ENCODE results near the gene INSIG1. TPM values are rescaled to one million over a fixed set of nuclear protein-coding genes. Genes with fewer than 3 reads are reported as not detected.

INSIG1 gene
- total RNA-seq, 4 donors from 2014 or later, result 24.7 to 77.6 (median 64.6) TPM

- Histone ChIP-seq H3K27ac (no peak overlapping the region), H3K36me3 (no peaks in the 10 kb centered on the region), H3K4me3 (no peak overlapping the region), H3K4me1 (no peaks in the 10 kb centered on the region), H3K9me3 (no peaks in the 10 kb centered on the region), H3K27me3 (peaks cover 0 to 87% (median 0%) of the 10 kb centered on the region in 4 donors)
- no peak for DNase-seq
- intact Hi-C loops (cut with DNase I), result no loop called here
- WGBS, 2 donors, result 57 to 91% methylated on average over 4 to 6 of the region's 8 CpGs
- TF ChIP-seq, protein P1, sequence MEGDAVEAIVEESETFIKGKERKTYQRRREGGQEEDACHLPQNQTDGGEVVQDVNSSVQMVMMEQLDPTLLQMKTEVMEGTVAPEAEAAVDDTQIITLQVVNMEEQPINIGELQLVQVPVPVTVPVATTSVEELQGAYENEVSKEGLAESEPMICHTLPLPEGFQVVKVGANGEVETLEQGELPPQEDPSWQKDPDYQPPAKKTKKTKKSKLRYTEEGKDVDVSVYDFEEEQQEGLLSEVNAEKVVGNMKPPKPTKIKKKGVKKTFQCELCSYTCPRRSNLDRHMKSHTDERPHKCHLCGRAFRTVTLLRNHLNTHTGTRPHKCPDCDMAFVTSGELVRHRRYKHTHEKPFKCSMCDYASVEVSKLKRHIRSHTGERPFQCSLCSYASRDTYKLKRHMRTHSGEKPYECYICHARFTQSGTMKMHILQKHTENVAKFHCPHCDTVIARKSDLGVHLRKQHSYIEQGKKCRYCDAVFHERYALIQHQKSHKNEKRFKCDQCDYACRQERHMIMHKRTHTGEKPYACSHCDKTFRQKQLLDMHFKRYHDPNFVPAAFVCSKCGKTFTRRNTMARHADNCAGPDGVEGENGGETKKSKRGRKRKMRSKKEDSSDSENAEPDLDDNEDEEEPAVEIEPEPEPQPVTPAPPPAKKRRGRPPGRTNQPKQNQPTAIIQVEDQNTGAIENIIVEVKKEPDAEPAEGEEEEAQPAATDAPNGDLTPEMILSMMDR (IDR thresholded peaks at IDR 0.05), result no peak
- TF ChIP-seq POLR2A (IDR thresholded peaks at IDR 0.05), result no peak
Measured at GRCh38 chr7:155355745-155356144, 58.1 kb downstream of the INSIG1 start.

DNA sequence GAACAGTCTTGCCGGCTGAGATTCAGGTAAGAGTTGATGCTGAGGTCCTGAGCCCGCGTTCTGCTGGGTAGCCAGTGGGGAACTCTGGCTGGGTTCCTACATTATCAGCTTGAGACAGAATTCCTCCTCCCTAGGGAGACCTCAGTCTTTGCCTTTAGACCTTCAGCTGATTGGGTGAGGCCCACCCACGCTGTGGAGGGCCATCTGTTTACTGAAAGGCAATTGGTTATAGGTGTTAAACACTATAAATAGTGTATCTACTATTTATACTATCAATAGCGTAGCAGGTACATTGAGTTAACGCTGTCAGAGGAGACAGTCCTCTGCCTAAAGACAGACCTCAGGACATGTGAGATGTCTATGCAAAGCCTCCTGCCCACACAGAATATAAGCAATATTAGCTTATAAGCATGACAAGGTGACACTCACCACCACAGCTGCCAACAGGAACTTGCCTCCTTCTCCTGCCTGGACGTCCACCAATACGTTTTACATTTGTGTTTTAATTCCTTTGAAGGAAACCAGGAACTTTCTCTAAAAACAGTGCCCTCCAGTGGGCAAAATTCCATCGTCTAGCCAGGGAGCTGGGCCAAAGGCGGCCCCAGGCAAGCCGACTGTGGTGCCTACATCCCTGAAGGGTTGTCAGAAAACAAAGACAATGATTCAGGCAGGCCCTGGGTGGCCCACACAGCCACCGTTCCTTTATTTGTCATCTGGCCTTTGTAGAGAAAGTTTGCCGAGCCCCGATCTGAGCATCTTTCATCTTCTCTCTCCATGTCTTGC, 58.8 kb downstream of the INSIG1 start:
- DNase-seq, result no peak
- Histone ChIP-seq H3K4me1 (no peaks in the 10 kb centered on the region), H3K36me3 (no peaks in the 10 kb centered on the region), H3K4me3 (no peak overlapping the region), H3K27me3 (peaks cover 0 to 87% (median 0%) of the 10 kb centered on the region in 4 donors), H3K27ac (no peak overlapping the region), H3K9me3 (no peaks in the 10 kb centered on the region)
- TF ChIP-seq POLR2A (IDR thresholded peaks at IDR 0.05), result no peak
- TF ChIP-seq, protein P1 (IDR thresholded peaks at IDR 0.05), result peak in 2 of 6 experiments; percentile 7 to 20
- intact Hi-C loops (cut with DNase I), result no loop called here
- 40 to 42% methylated on average over 14 of the region's 14 CpGs for WGBS, 2 donors

- H3K9me3 ChIP-seq, result no peaks in the 10 kb centered on the region
- DNase-seq, result no peak
- peaks cover 0 to 87% (median 0%) of the 10 kb centered on the region in 4 donors for H3K27me3 ChIP-seq
- intact Hi-C loops (cut with DNase I), result no loop called here
- H3K4me3 ChIP-seq, result no peak overlapping the region
- no peaks in the 10 kb centered on the region for H3K36me3 ChIP-seq
- no peaks in the 10 kb centered on the region for H3K4me1 ChIP-seq
- no peak overlapping the region for H3K27ac ChIP-seq
- TF ChIP-seq, protein P1 (IDR thresholded peaks at IDR 0.05), result no peak
- no peak for TF ChIP-seq POLR2A (IDR thresholded peaks at IDR 0.05)
- WGBS, 2 donors, result 3 to 42% methylated on average over 4 to 14 of the region's 14 CpGs
Measured at GRCh38 chr7:155357573-155358041, 59.9 kb downstream of the INSIG1 start.

- peaks cover 0 to 89% (median 0%) of the 10 kb centered on the region in 4 donors for H3K27me3 ChIP-seq
Measured at GRCh38 chr7:155358066-155358947, 60.6 kb downstream of the INSIG1 start.

More at GRCh38 chr7:155358066-155358947, 60.6 kb downstream of the INSIG1 start:
- no peak overlapping the region for H3K27ac ChIP-seq
- 24 to 34% methylated on average over 9 to 14 of the region's 40 CpGs for WGBS, 2 donors
- no peaks in the 10 kb centered on the region for H3K36me3 ChIP-seq
- no peaks in the 10 kb centered on the region for H3K4me1 ChIP-seq
- no peaks in the 10 kb centered on the region for H3K9me3 ChIP-seq
- no peak for TF ChIP-seq POLR2A (IDR thresholded peaks at IDR 0.05)
- TF ChIP-seq, protein P1 (IDR thresholded peaks at IDR 0.05), result no peak
- intact Hi-C loops (cut with DNase I), result no loop called here
- DNase-seq, result no peak
- H3K4me3 ChIP-seq, result no peak overlapping the region

Data from esophagus squamous epithelium (tissue), 5 donors.